Mucosa of stomach (tissue), 1 donor: Measurements from ENCODE around the gene BCL2.

Experiments
- H3K27me3 ChIP-seq: one replicate; pipeline ENCODE4 v1.7.0; 2013; ENCODE audit warnings: mild to moderate bottlenecking, low read length; ENCODE audit not compliant: control insufficient read depth, insufficient read depth
- H3K36me3 ChIP-seq: one replicate; pipeline ENCODE4 v1.7.0; 2013; ENCODE audit warnings: low read length; ENCODE audit not compliant: control insufficient read depth, insufficient read depth
- H3K4me1 ChIP-seq: one replicate; pipeline ENCODE4 v1.7.0; 2013; ENCODE audit warnings: mild to moderate bottlenecking, low read length; ENCODE audit not compliant: control insufficient read depth, insufficient read depth
- H3K4me3 ChIP-seq: one replicate; pipeline ENCODE4 v1.7.0; 2013; ENCODE audit warnings: low read length
- H3K9ac ChIP-seq: one replicate; pipeline ENCODE4 v1.7.0; 2013; ENCODE audit warnings: mild to moderate bottlenecking, low read length, moderate library complexity
- H3K9me3 ChIP-seq: one replicate; pipeline ENCODE4 v1.7.0; 2013; ENCODE audit warnings: mild to moderate bottlenecking, low read length, moderate library complexity; ENCODE audit not compliant: control insufficient read depth
- donor health status: Pancreatic carcinoma.

The BCL2 gene

DNA sequence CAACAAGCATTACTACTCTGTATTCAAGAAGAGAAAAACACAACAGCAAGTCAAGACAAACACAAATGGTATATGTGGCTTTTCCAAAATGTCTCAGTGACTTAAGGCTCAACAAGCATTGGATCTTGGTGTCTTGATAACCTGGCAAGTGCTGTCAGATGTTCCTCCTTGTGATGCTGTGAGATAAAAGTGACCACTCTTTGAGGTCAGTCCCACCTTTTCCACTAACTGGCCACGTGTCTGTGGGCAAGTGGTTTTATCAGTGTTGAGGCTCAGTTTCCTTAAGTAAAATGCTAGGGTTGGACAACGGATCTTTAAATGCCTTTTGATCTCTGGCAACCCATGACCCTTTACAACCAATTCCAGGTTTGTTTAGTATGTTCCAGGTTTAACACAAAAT lies 98.7 kb downstream of the BCL2 start:
- no peaks in the 10 kb centered on the region for H3K27me3 ChIP-seq
- H3K36me3 ChIP-seq = no peaks in the 10 kb centered on the region
- no peaks in the 10 kb centered on the region for H3K4me1 ChIP-seq
- no peak overlapping the region for H3K9ac ChIP-seq
- H3K9me3 ChIP-seq = no peaks in the 10 kb centered on the region
- no peak overlapping the region for H3K4me3 ChIP-seq

DNA sequence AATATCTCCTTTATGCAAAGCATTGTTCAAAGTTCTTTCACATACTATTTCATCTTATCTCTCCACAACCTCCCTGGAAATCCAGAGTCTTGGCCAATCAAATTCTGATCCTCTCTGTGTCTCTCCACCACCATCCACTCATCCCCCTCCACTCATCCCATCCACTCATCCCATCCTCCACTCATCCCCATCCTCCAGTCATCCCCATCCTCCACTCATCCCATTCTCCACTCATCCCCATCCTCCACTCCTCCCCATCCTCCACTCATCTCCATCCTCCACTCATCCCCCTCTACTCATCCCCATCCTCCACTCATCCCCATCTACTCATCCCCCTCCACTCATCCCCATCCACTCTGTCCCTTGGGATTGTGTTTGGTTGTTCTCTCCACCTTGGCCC lies 101.1 kb downstream of the BCL2 start:
- Histone ChIP-seq H3K9ac (no peak overlapping the region), H3K27me3 (no peaks in the 10 kb centered on the region), H3K9me3 (no peaks in the 10 kb centered on the region), H3K36me3 (no peaks in the 10 kb centered on the region), H3K4me3 (no peak overlapping the region), H3K4me1 (no peaks in the 10 kb centered on the region)

DNA sequence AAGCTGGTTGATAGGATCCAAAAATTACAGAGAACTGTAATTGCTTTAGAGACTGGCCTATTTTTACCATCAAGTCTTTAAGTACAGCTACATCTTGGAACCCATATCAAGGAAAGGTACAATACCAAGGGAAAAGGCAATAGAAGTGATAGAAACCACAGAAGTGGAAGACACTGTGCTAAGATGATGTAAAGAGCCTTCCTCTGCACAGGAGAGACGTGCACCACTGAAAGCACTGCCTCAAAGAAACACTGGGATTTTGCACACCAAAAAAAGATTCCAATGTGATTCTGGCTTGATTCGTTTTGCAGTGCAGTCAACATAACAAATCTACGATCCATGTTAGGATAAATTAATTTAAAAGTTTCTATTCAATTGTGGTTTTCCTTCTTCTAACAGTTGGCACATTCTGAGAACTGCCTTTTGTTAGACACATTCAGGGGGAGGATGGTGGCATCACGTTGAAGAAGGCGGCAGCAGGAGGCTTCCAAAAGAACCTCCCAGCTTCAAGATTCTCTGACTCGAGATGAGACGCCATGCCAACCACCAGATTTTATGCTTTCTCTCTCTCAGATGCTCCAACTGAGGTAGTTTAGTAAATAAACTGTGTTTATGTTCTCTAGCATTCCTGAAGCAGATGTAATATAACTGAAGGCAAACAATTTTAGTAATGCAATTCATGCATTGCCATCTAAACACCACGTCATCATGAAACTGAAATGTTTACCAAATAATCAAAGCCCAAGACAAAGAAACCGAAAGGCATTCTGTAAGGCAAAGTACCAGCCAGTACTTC lies 102.9 kb downstream of the BCL2 start:
- Histone ChIP-seq H3K4me1 (no peaks in the 10 kb centered on the region), H3K36me3 (no peaks in the 10 kb centered on the region), H3K4me3 (no peak overlapping the region), H3K27me3 (no peaks in the 10 kb centered on the region), H3K9me3 (no peaks in the 10 kb centered on the region), H3K9ac (no peak overlapping the region)

DNA sequence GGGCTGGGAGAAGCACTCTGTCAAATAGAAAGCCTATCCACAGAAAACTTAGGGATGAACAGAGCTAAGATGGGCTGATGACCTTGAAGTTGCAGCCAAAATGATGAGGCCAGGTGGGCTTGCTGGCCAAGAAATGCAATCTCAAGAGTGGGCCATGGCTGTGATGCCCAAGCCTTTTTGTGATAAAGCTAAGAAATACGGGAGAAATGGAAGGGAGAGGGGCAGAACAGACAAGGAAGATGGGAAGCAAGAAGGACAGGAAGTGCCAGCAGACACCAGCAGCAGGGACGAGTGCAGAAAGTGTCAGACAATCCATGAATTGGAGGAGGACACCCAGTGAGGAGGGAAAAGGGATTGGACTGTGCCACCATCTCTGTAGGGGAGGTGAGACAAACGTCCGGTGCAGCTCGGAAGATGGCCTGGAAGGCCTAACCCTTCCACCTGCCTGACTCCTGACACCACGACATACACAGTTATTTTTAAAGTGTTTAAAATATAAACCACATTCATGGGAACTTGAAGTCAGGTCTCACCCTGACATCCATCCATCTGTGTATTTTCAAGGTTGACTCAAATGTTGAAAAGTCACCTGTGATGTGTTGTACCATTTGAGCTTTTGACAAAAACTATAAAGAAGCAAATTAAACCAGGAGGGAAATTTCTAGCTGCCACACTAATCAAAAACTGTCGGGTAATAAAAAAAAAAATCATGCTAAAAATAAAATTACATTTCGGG lies 105.5 kb downstream of the BCL2 start:
- Histone ChIP-seq H3K4me3 (no peak overlapping the region), H3K9me3 (no peaks in the 10 kb centered on the region), H3K36me3 (no peaks in the 10 kb centered on the region), H3K4me1 (no peaks in the 10 kb centered on the region), H3K27me3 (no peaks in the 10 kb centered on the region), H3K9ac (no peak overlapping the region)

DNA sequence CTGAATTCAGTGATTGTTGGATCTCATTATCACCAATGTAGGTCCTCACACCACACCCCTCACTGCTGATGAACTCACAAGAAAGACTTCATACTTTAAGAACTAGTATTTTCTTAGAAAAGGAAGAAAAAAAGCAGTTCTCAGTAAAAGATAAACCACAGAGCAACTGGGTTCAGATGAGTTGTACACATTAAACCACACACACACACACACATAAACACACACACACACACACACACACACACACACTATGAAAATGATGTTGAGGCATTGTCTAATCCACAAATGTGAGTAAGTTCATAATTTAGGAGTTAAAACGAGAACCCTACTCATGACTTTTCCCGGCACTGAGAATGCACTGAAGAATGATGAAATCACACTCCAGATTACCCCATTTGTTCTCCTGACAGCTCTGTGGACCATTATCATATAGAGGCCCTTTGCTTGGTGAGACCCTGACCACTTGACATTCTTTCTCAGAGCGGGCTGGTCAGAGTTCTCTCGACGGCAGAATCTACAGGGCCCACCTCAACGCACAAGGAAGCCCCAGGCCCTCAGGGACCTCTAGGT lies 106.2 kb downstream of the BCL2 start:
- H3K4me3 ChIP-seq = no peak overlapping the region
- no peak overlapping the region for H3K9ac ChIP-seq
- H3K4me1 ChIP-seq = no peaks in the 10 kb centered on the region
- H3K36me3 ChIP-seq = no peaks in the 10 kb centered on the region
- H3K9me3 ChIP-seq = no peaks in the 10 kb centered on the region
- no peaks in the 10 kb centered on the region for H3K27me3 ChIP-seq

DNA sequence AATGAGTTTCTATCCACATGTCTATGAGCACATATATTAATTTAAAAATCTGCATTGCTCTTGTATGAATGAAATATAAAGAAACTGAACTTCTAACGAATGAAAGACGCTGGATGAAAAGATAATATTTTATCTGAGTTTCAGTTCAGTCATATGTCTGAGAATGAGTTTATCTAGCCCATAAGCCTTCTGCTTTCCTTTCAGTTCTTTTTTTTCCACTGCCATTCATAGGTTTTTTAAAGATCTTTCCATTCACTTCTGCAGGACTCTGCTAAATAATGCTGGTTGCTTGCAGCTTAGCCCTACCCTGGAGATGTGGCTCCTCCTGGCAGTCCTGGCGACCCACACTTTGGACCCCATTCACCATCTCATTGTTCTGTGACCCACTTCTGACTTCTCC lies 109.0 kb downstream of the BCL2 start:
- Histone ChIP-seq H3K9me3 (no peaks in the 10 kb centered on the region), H3K4me1 (no peaks in the 10 kb centered on the region), H3K27me3 (no peaks in the 10 kb centered on the region), H3K4me3 (no peak overlapping the region), H3K9ac (no peak overlapping the region), H3K36me3 (no peaks in the 10 kb centered on the region)

DNA sequence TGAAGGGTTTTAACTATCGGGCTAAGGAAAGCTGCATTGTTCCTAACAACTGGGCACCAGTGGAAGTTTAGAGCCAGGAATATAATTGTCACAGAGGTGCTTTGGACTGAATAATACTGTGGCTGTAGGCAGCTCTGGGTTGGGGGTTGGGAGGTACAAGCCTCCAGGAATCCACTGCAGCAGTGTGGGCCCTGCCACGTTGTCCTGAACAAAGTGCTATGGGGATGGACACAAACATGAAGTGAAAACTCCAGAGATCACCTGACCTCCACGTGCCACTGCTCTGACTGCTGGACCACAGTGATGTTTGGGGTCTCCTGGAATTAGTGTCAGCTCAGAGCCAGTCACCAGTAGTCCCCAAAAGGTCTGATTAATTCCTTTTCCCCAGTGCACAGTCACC lies 110.9 kb downstream of the BCL2 start:
- H3K9ac ChIP-seq = no peak overlapping the region
- H3K9me3 ChIP-seq = no peaks in the 10 kb centered on the region
- no peaks in the 10 kb centered on the region for H3K27me3 ChIP-seq
- no peak overlapping the region for H3K4me3 ChIP-seq
- H3K4me1 ChIP-seq = no peaks in the 10 kb centered on the region
- H3K36me3 ChIP-seq = no peaks in the 10 kb centered on the region

DNA sequence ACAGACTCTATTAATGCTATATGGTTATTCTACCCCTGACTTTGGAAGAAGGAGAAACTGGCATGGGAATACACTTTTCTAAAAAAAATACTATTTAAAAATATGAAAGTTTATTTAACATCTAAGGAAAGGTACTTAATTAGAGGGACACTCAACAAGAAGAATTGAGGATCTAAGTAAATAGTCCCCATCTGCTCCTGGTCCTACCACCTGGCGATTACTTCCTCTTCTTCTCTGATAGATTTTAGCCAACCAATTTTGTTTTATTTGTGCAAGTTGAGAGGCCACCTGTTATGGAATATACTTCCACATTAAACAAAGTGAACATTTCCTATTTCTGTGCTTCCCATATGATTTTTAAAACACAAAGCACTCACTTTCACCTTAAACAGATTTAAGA lies 111.7 kb downstream of the BCL2 start:
- H3K4me3 ChIP-seq = no peak overlapping the region
- no peak overlapping the region for H3K9ac ChIP-seq
- H3K27me3 ChIP-seq = no peaks in the 10 kb centered on the region
- no peaks in the 10 kb centered on the region for H3K9me3 ChIP-seq
- H3K36me3 ChIP-seq = no peaks in the 10 kb centered on the region
- H3K4me1 ChIP-seq = no peaks in the 10 kb centered on the region

DNA sequence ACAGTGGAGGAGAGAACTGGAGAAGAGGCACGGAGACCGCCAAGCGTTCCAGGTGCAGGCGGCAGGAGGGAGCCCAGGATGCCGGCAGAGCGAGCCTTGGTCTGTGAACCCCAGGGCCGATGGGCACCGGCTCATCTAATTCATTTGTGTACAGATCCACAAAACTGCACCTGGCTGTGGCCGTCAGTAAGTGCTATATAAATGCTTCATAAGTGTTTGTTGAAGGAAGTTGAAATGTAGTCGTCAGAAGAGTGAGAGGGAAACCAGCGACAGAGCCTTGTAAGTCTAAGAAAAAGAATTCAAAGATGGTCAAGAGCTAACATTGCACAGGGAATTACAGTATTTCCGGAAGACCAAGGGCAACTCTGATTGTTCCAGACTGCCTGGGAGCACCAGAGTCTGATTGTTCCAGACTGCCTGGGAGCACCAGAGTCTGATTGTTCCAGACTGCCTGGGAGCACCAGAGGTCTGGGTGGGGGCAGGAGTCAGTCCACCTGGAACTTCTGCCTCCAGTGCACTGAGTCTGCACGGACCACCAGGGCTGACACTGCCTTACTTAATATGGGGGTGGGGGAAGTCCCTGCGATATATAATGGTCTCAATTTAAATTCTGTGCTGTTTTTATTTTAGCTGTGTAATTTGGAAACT lies 112.3 kb downstream of the BCL2 start:
- H3K4me1 ChIP-seq = no peaks in the 10 kb centered on the region
- H3K36me3 ChIP-seq = no peaks in the 10 kb centered on the region
- no peak overlapping the region for H3K4me3 ChIP-seq
- H3K9ac ChIP-seq = no peak overlapping the region
- no peaks in the 10 kb centered on the region for H3K9me3 ChIP-seq
- no peaks in the 10 kb centered on the region for H3K27me3 ChIP-seq

DNA sequence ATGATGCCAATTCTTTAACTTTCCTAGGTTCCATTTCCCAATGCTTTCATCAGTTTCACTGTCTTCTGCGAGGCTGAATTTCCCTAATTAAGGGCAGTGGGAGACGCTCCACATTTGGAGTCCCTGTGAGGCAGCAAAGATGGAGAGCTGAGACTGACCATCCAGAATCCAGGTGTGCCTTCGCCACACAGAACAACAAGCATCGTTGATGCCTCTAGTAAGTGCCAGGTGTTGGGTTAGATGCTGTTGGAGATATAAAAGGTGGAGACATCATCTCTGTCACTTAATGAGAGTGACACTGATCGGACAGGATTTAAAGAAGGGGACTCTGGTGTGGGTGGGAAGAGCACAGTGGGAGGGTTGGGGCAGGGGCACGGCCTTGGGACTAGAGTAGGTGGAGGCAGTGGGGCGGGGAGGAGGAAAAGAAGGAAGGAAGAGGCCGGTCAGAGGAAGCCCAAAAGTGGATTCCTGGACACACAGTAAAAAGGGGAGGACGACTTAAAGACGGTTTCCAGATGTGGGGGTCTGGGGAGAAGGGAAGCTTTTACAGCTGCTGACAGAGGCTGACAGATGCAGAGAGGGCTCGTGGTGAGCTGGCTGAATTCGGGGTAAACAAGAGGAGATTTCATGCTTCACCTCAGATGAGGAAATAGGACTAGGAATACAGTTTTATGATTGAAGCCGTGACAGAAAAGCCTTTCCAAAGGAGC lies 113.0 kb downstream of the BCL2 start:
- Histone ChIP-seq H3K9ac (no peak overlapping the region), H3K27me3 (no peaks in the 10 kb centered on the region), H3K4me1 (no peaks in the 10 kb centered on the region), H3K36me3 (no peaks in the 10 kb centered on the region), H3K9me3 (no peaks in the 10 kb centered on the region), H3K4me3 (no peak overlapping the region)

DNA sequence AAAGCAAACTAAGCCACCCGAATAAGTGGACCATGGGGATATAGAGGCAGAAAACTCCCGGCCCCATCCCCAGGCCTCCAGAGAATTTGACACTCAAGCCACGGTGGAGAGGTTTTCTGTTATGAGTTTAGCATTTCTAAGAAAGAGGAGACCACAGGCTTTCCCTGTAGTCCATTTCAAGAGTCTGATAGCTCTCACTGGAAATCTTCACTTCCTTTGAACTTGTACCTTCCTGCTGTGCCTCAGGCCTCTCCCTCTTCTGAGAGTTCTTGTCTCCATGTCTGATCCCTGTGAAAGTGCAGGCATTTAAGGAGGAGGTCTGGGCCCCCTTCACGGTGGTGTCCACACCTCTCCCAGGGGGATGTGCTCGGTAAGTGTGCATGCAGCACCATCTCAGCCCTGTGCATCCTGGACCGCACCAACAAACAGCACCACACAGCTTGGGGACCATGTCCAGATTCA lies 113.7 kb downstream of the BCL2 start:
- no peak overlapping the region for H3K4me3 ChIP-seq
- H3K4me1 ChIP-seq = no peaks in the 10 kb centered on the region
- no peak overlapping the region for H3K9ac ChIP-seq
- H3K9me3 ChIP-seq = no peaks in the 10 kb centered on the region
- H3K36me3 ChIP-seq = no peaks in the 10 kb centered on the region
- no peaks in the 10 kb centered on the region for H3K27me3 ChIP-seq
